HG03045 (cell line): ENCODE results near the gene FOXA1.

Experiments used
- ATAC-seq: cut with Tn5 transposase; IDR thresholded peaks from one replicate; pipeline ENCODE4 v1.9.1; 2021; ENCODE audit warnings: mild to moderate bottlenecking, moderate library complexity; ENCODE audit not compliant: unreplicated experiment

The FOXA1 gene

DNA sequence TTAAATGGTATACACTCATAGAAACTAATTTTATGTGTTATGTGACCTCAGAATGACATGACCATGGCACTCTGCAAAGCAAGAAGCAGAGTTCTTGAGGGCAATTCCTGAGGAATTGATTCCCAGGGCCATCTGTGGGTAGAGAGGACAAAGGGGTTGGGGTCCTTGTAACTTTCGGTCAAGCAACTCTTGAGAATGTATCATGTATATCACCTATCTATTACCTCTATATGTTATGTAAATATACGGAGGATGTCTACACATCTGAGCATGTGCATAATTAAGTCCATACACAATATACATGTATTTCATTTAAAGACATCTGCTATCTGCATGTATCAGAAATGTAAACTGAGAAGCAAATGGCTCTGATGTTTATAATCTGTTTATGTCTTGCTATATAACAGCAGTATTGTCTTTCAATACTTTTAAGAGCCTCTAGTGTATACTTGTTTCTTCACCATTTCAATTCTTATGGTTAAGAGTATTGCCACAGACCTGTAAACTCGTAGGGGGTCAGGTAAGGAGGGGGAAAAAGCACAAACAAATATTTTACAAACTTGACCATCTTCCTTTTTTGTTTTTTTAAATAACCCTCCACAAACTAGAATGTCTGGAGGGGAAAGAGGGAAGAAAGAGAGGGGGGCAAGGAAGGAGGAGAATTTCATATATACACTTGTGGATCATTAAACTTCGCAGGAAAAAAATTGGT is 4.5 kb downstream of the FOXA1 start:
- no peak for ATAC-seq

DNA sequence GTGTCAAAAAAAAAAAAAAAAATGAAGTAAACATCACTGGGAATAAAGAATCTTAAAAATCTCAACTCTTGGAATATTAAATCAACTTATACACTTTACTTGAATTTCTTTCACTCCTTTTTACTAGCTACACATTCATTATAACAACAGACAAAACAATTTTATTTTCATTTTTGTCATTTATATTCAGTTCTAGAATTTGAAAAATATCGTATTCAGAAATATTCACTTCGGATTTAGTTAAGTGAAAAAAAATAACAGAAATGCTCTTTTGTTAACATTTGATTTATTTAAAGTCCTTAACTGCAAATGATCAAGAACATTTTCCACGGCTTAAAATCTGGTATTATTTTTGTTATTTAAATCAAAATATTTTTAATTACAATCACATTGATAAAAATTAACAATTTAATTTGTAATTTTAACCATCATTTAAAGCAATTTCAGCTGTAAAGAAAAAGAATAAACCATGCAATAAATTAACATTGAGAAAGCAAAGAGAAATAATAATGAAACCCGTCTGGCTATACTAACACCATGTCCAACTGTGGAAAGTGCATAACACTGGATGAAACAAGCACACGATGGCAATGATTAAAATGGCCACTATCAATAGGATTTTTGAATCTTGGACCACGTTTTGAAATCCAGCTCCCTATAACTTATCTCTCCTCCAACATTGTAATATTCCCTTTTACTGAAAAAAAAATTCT is 5.2 kb downstream of the FOXA1 start:
- ATAC-seq, result no peak

DNA sequence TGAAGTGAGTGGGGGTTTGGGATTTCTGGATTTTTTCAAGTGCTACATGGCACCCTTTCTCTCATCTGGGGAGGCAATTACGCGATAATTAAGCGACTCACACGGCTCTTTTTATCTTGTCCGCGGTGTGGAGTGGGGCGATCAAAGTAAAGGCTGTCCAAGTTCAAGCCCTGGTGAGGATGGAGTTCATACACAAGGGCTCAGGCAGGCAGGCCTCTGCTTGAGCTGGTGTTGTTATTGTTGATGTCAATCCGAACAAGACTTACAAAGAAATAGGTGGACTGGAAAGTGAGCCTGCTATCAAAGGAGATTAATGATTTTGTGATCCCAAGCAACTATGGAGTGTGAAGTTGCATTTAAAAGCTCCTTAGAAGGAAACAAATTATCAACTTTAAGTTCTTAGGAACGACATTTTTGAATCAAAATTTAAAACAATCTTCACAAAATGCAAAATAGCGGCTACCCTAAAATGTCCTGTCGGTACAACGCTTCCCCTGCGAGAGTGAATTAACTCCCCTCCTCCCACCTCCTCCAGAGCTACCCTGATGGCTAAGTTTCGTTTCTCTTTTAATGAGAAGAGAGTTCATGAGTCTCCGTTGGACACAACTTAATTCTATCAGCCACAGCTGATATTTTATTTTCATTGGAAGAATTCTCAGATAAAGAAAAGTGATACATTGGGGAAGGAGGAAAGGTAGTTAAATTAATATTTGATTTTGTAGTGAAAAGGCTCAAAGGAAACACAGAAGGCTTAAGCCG is 5.9 kb downstream of the FOXA1 start:
- ATAC-seq, result no peak

DNA sequence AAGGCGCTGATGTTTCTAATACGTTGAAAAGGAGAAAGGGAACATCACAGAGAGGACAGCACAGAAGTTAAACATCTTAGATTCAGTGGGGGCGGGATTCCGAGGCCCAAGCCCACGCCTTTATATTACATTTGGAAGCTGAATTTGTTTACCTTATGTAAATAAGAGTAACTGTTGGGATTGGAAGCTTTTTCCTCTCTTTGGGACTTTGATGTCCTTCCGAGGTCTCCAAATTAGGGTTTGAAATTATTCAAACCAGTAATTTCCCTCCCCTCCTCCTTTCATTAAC is 6.4 kb downstream of the FOXA1 start:
- no peak for ATAC-seq

DNA sequence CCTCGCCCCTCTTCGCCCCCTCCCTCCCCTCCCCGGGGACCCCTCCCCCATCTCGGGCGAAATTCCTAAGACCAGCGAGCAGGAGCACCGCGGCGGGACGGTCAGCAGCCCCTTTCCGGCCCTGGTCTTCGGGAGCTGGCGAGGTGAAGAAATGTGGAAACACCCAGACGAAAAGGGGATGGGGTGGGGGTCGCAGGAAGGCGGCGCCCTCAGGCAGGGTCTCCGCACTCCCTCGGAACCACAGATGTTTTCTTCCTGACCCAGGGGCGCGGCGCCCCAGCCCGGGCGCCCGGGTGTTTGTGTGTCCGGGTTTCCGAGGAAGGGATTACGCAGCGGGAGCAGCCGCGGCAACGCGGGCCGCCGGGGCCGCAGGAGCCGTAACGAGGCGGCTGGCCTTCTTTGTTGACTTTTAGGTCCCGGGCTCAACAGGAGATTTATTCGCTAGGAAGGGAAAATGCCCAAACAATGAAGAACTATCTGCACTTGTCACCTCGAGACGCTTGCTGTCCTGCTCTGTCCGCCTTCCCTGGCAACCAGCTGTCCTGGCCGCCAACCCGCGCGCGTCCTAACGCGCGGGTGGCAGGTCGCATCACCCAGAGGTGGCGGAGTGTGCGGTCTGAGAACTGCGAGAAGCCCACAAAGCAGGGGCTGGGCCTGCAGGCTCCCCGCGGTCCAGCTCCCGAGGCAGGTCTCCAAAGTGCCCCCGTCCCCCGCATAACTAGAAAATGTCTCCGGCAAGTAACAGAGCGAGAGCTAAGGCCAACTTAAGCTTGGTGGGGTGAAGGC is 7.0 kb downstream of the FOXA1 start:
- no peak for ATAC-seq

DNA sequence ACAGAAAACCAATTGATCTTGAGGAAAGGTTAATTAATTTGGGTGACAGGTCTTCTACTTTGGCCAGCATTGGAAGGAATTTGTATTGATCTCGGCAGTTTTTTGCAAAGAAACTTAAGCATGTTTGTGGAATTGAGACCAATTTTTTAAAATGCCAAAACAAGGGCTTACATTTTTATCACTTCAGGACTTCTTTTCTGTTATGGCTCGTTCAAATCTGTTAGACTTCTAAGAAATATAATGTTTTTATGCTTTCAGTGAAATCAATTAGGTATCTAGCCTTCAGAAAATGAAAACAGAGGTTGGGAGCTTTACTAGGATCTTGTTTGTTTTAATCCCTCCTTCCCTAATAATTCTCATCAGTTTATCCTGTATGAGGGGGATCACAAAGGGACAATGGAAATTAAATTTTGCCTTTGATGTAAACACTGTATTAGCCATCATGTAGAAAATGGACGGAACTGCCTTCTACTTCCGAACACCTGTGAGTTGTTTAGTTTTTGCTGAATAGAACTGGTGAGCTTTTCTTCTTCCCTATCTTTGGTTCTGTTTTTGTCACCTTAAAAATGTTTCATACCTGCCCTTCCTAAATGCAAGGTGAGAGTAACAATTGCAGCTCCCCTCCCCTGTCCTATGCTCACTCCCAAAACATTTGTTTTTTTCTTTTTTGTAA is 7.8 kb downstream of the FOXA1 start:
- no peak for ATAC-seq

DNA sequence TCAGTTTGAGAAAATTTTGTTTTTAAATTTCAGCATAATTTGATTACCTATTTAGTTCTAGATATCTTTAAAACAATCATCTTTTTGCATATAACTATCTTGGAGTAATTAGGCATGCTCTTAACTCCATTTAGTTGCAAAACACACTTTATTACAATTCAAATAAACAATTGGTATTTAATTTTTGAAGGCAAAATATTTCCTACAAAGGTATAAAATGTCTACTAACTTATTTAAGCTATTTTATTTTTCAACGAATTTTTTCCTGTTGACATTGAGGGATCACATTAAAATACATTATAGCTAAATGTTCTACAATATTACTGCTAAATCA is 8.3 kb downstream of the FOXA1 start:
- ATAC-seq, result no peak

DNA sequence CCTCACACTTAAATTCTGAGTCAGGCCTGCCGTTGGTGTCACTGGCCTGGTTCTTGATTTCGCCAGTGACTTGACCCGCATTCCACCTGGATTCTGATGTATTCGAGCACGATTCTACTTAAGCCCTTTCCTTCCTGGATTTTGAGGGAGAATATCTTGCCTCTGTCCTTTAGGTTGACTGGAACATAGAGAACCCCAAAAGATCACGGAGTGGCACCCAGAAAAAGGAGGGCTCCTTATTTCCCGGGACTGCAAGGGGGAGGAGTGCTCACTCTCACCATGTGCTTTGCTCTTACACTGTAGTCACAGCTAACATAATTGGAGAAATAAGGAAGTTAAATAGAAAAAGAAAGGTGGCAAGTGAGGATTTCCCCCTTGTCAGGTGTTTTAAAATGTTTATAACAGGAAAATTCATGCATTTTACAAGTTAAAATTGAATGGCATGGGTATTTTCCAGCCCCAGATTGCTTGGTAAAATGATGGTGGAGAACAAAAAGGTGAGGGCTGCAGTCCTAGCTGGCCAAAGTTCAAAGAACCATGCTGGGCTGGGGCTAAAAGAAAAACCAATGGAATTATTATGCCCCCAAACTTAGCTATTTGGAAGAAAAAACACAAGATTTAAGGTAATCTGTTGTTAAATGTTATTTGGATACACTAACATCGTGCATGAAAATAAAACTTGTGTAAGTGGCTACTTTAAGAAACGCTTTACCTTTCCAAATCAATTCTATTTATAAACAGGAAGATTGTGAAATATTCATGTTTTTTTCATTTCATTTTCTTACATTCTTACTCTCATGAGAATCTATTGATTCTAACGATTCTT is 8.9 kb downstream of the FOXA1 start:
- ATAC-seq, result no peak

DNA sequence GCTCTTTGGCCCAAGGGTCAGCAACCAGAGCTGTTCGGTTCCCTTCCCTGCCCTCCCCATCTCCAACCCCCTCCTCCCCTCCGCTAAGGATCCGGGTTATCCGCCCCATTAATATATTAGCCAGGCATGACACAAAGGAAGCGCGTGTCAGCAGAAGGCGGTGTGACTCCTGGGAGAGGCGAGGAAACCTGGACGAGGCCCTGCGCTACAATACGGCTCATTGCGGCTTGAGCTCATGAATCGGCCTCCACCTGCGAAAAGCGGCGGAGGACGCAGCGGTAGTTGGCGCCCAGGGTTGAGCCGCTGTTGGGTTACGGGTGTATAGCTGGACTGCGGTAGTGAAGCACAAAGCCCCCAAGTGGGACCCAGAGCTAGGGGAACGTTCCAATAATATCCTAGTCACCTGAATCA is 9.9 kb downstream of the FOXA1 start:
- ATAC-seq, result no peak

DNA sequence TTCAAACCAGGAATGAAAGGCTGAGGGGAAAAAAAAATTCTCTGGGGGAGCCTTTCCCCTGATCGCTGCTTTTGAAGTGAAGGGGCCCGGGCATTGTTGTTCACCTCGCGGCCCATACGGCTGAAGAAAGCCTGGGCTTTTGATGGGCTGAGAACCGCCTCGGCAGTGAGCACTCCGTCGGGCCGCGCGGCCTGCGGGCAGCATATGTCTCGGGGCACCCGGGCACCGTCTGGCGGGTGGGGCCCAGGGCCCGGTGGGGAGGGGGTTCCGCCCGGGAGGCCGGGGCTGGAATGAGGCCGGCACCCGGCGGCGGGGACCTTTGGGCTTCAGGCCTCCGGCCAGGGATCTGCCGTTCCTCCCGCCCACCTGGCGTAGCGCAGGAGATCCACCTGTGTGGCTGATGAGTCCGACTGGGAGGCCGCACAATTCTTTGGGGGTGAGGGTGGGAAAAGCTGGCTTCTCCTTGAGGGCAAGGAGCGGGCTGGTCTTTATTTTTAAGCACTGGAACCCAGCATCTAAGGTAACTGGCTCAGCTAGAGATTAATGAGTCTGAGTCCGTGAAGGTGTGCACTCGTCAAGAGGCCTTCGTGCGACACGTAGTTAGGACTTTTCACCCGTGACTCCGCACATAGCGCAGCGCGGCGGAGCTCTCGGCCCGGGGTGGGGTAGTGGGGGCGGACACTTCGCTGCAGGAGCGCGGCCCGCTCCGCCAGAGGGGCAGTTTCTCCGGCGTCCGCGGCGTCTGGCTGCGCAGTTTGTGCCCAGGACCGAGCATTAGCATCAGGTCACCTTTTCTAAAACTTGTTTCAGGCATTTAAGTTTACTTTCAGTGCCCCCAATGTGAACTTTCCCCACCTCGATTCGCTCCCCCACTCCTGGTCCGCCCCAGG is 10.6 kb downstream of the FOXA1 start:
- ATAC-seq, result no peak

DNA sequence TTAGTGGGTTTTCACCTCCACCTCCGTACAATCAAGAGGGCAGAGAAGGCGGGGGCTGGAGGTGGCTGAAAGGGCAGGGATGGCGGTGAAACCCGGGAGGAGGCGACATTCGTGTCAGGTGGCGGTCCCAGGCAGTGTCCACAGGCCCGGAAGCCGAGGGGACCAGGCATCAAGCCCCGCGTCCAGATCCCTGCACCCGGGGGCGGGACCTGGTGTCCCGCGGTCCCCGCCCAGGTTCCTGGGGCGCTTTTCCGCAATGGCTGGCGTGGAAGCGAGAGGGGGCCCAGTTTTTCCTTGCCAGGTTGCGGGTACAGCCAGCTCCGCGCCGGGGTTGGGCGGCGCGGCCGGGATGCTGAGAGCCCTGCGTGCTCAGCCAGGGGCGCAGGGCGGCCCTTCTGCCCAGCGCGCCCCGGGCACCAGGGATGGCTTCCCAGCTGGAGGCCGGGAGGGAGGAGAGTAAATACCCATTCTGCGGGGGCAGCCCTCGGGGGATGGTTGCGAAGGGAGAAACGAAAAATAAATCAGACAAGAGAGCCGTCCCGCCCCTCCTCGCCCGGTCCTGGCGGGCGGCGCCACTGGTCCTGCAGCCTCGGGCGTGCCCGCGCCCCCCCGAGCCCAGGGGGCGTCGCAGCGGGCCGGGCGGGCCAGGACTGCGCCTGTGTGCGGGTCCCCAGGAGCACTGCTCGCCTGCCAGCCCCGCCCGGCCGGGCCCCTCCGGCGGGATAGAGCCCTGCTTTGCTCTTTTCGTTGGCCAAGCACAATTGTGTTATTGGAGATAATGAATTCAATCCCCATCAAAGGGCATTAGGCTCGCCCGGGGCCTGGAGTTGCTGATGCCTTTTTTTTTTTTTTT is 11.5 kb downstream of the FOXA1 start:
- no peak for ATAC-seq

DNA sequence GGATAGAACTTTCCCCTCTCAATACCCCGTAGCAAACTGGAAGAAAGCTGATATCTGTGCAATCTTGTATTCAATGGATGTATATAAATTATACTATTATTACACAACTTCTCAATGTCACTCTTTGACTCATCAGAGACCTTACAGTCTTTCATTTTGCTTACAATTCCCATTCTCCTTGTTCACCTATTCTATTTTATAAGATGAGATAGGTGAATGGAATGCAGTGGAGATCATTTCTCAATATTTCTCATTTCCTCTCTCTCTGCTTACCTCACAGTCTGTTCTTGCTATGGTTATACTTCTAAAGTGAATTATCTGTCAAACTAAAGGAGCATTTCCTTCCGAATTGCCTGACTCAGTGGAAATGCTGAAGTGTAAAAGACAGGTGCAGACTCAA is 14.9 kb downstream of the FOXA1 start:
- no peak for ATAC-seq

DNA sequence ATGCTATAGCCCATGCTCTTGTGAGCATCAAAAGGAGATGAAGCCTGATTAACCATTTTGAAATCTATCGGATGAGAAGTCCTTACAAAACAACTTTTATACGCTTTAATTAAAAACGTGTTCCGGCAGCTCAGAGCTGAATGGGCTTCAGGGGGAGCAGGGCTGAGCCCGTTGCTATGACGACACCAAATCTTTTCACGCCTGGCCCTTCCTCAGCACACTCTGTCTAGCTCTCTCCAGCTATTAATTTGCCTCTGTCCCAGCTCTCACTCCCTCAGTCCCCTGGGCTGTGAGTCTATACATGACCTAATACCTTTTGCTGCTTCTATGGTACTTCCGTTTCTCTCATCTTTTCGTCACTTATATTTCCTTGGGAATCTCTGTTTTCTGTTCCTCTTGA is 15.8 kb downstream of the FOXA1 start:
- ATAC-seq, result no peak

DNA sequence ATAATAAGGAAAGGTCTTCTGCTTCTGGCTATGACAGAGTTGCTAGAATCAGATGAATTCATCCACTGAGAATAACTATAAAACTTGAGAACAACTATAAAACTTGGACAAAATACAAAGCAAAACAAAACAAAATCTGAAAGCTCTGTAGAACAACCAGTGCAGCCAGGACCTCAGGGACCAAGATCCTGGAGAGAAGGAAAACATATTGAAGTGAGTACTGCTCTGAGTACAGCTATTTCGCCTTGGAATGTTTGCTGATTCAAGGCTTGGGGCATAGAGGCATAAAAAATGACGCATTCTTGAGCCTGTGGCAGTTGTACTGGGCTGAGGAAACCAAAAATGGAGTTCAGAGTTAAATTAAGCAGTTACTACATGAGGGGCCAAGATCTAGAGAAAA is 21.7 kb downstream of the FOXA1 start:
- no peak for ATAC-seq

DNA sequence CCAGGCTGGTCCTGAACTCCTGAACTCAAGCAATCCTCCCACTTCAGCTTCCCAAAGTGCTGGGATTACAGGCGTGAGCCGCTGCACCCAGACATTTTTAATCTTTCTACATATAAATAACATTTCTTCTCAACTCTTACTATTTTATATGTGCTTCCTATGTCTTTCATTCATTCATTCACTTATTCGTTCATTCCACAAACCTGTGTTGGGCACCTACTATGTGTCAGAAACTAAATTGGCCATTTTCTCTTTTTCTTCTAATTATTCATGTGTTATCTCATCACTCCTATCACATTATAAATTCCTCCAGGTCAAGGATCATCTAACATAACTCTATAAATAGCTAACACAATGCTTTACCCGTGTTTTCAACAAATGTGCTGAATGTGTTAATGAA is 23.7 kb downstream of the FOXA1 start:
- no peak for ATAC-seq

DNA sequence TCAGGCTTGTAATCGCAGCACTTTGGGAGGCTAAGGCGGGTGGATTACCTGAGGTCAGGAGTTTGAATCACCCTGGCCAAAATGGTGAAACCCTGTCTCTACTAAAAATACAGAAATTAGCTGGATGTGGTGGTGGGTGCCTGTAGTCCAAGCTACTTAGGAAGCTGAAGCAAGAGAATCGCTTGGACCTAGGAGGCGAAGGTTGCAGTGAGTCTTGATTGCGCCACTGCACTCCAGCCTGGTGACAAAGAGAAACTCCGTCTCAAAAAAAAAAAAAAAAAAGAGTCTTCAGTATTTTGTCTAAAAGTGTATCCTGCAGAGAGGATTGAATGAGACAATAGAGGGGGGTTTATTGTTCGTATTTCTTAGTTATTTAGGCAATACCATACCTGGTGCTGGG is 25.3 kb downstream of the FOXA1 start:
- no peak for ATAC-seq

DNA sequence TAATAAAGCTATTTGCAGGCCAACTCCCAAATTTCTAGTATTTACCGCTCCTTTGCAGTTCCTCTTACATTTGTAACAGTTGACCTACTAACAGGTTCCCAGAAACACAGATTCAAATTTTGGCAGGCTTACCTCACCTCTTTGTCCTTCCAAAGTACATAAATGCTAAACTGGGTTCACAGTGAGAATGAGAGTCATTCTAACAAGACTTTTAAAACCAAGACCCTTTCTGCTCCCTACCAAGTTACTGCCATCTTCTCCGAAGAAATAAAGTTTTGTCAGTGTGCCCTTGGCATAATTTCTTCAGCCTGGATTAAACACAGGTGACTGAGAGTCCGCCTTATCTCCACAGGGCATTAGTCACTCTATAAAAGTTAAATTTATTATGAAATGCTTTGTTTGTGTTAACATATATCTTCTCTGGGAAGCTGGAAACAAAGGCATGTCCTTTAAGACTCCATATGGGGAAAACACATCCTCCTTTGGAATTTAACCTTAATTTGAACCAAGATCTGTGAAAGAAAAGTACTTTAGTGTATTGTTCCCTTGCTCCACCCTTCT is 28.2 kb downstream of the FOXA1 start:
- ATAC-seq, result no peak

DNA sequence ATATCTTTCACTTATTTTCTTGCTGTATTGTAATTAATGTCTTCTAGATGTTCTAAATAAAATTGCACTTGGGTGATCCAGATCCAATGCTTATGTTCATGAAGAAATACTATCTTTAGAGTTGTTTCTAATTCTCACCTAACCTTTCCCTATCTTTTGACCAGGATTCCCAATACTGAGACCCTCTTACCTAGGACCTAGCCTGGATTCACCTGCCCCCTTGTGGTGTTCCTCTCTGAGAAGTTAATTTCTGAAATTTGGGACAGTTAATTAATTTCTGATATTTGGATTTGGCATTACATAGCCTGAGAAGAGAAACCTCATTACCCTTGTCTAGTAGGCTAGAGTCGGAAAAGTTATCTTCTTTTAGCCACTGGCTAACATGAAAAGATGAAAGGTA is 29.5 kb downstream of the FOXA1 start:
- no peak for ATAC-seq
